Measurements from ENCODE around the gene PLAAT2.

GRCh38 chr11:63611395-63611747 lies 48.2 kb upstream of the PLAAT2 start:
- TF ChIP-seq BHLHE40 (IDR thresholded peaks at IDR 0.05; ENCODE audit: borderline replicate concordance): no peak
- TF ChIP-seq FOXM1 (IDR thresholded peaks at IDR 0.05; ENCODE audit: borderline replicate concordance): no peak
- TF ChIP-seq HDGF (IDR thresholded peaks at IDR 0.05; ENCODE audit: borderline replicate concordance): no peak
- TF ChIP-seq FOXK2 (IDR thresholded peaks at IDR 0.05): no peak
- TF ChIP-seq SP1 (IDR thresholded peaks at IDR 0.05): no peak
- no peak for TF ChIP-seq NFRKB (IDR thresholded peaks at IDR 0.05)
- no peak for TF ChIP-seq SUZ12 (IDR thresholded peaks at IDR 0.05)
- TF ChIP-seq FOXA1 (IDR thresholded peaks at IDR 0.05): no peak
- TF ChIP-seq ARNT (IDR thresholded peaks at IDR 0.05): no peak
- TF ChIP-seq TARDBP (IDR thresholded peaks at IDR 0.05): no peak
- no peak for TF ChIP-seq ELF4 (IDR thresholded peaks at IDR 0.05)

Data from HEK293T (cell line).